ENCODE results near the gene NDUFAF3. TPM values are rescaled to one million over a fixed set of nuclear protein-coding genes. Genes with fewer than 3 reads are reported as not detected.

The NDUFAF3 gene
- total and polyA plus RNA-seq, 2 donors from 2014 or later = 106 to 190 TPM

GRCh38 chr3:49020330-49021212 is 1.4 kb upstream of the NDUFAF3 start:
- peak overlapping the region; percentile 77 to 97 (median 90) for H3K4me3 ChIP-seq (ENCODE audit: low read length in 3 of 3)
- no peak for TF ChIP-seq CTCF (IDR thresholded peaks at IDR 0.05; ENCODE audit: borderline replicate concordance, extremely low read depth, insufficient read depth)
- H3K9ac ChIP-seq (ENCODE audit: low read length in 3 of 3) = peak overlapping the region; percentile 82 to 100 (median 95)
- no peaks in the 10 kb centered on the region for H3K27me3 ChIP-seq (ENCODE audit: control insufficient read depth, insufficient read depth, low read length)
- peaks cover 7 to 26% (median 23%) of the 10 kb centered on the region in 3 donors for H3K36me3 ChIP-seq (ENCODE audit: control insufficient read depth in 2 of 3, insufficient read depth in 3 of 3, low read length in 3 of 3)
- DNase-seq (peak in 4 of 5 donors; percentile 22 to 90 (median 56)), FAIRE-seq (no peak)
- intact Hi-C loops (cut with DNase I) = no loop called here
- peaks cover 0 to 33% (median 7%) of the 10 kb centered on the region in 3 donors for H3K4me1 ChIP-seq (ENCODE audit: control insufficient read depth in 2 of 3, insufficient read depth in 2 of 3, low read depth in 1 of 3, low read length in 3 of 3)
- no peaks in the 10 kb centered on the region for H3K9me3 ChIP-seq (ENCODE audit: control insufficient read depth in 2 of 3, insufficient read depth in 1 of 3, low read length in 3 of 3)
- H3K27ac ChIP-seq (ENCODE audit: low read depth in 2 of 2, low read length in 2 of 2) = peak overlapping the region; percentile 98 to 99

DNA sequence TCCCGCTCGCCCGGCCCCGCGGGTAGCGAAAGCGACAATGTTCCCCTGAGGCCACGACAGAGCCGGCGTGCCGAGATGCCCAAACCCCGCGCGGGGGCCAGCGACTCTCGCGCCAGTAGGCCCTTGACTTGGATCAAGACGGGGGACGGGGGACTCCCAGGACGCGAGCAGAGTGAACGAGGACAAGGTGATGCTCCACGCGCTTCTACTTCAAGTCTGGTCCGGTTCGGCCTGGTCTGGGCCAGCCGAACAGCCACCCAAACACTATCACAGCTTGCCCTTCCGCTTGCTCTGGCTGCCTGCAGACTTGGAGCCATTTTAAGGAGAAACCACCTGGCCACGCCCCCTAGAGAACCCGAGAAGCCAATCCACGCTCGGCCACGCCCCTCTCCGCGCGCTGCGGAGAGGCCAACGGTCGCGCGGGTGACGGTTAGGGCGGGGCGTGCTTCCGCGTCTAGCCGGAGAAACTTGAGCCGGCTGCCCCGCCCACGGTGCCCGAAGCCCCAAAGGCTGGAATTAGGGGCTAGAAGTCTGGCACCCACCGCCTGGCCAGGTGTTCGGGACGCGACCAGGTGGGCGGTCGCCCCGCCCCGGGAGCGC is 608 bp upstream of the NDUFAF3 start:
- peak; percentile 83 for FAIRE-seq
- Histone ChIP-seq H3K9ac (ENCODE audit: low read length in 3 of 3) (peak overlapping the region; percentile 82 to 100 (median 95)), H3K36me3 (ENCODE audit: control insufficient read depth in 2 of 3, insufficient read depth in 3 of 3, low read length in 3 of 3) (peaks cover 7 to 27% (median 17%) of the 10 kb centered on the region in 3 donors), H3K4me1 (ENCODE audit: control insufficient read depth in 2 of 3, insufficient read depth in 2 of 3, low read depth in 1 of 3, low read length in 3 of 3) (peaks cover 0 to 33% (median 7%) of the 10 kb centered on the region in 3 donors), H3K27ac (ENCODE audit: low read depth in 2 of 2, low read length in 2 of 2) (peak overlapping the region; percentile 98 to 99), H3K4me3 (ENCODE audit: low read length in 3 of 3) (peak overlapping the region; percentile 90 to 97 (median 92)), H3K9me3 (ENCODE audit: control insufficient read depth in 2 of 3, insufficient read depth in 1 of 3, low read length in 3 of 3) (no peaks in the 10 kb centered on the region), H3K27me3 (ENCODE audit: control insufficient read depth, insufficient read depth, low read length) (no peaks in the 10 kb centered on the region)
- intact Hi-C loops (cut with DNase I) = no loop called here
- peak; percentile 98 to 100 (median 99) for DNase-seq
- TF ChIP-seq CTCF (IDR thresholded peaks at IDR 0.05; ENCODE audit: borderline replicate concordance, extremely low read depth, insufficient read depth) = peak; percentile 5

DNA sequence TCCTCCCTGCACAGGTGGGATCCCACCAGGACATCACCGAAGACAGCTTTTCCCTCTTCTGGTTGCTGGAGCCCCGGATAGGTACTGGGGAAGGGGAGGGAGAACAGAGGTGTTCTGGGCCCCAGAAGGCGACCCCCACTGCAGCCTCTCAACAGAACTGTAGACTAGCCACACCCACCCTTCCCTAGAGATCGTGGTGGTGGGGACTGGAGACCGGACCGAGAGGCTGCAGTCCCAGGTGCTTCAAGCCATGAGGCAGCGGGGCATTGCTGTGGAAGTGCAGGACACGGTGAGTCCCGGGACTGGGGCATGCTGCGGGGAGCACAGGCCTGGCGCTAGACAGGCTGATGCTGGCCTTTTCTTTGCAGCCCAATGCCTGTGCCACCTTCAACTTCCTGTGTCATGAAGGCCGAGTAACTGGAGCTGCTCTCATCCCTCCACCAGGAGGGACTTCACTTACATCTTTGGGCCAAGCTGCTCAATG is 809 bp downstream of the NDUFAF3 start:
- Histone ChIP-seq H3K9me3 (ENCODE audit: control insufficient read depth in 2 of 3, insufficient read depth in 1 of 3, low read length in 3 of 3) (no peaks in the 10 kb centered on the region), H3K27ac (ENCODE audit: low read depth in 2 of 2, low read length in 2 of 2) (peak overlapping the region; percentile 98 to 99), H3K4me3 (ENCODE audit: low read length in 3 of 3) (peak overlapping the region; percentile 89 to 97 (median 92)), H3K4me1 (ENCODE audit: control insufficient read depth in 2 of 3, insufficient read depth in 2 of 3, low read depth in 1 of 3, low read length in 3 of 3) (peaks cover 0 to 25% (median 7%) of the 10 kb centered on the region in 3 donors), H3K27me3 (ENCODE audit: control insufficient read depth, insufficient read depth, low read length) (no peaks in the 10 kb centered on the region), H3K36me3 (ENCODE audit: control insufficient read depth in 2 of 3, insufficient read depth in 3 of 3, low read length in 3 of 3) (peaks cover 7 to 34% (median 19%) of the 10 kb centered on the region in 3 donors), H3K9ac (ENCODE audit: low read length in 3 of 3) (peak overlapping the region; percentile 79 to 100 (median 93))
- TF ChIP-seq CTCF (IDR thresholded peaks at IDR 0.05; ENCODE audit: borderline replicate concordance, extremely low read depth, insufficient read depth) = no peak
- FAIRE-seq (no peak), DNase-seq (peak in 2 of 5 donors; percentile 72 to 78)
- intact Hi-C loops (cut with DNase I) = no loop called here
